Stimulated activated memory B cell treated with anti-CD40 and anti-IgM and Interleukin-4, amounts not matched to agents 10 μg/mL and 1 μg/mL and 100 μg/mL, for 72 hours (primary cell): ENCODE data around the gene TMEM164.

Source experiments
- ATAC-seq: fragments of 150-1000 bp; cut with Tn5 transposase; 2 replicates; pipeline ENCODE4 v1.10.0; 2021
- H3K27ac Mint-ChIP-seq: one replicate; pipeline ENCODE4 v1.8.0; 2022; ENCODE audit warnings: mild to moderate bottlenecking, mixed read lengths
- H3K27me3 Mint-ChIP-seq: one replicate; pipeline ENCODE4 v1.8.0; 2022; ENCODE audit warnings: mixed read lengths
- H3K36me3 Mint-ChIP-seq: one replicate; pipeline ENCODE4 v1.8.0; 2022; ENCODE audit warnings: mixed read lengths
- H3K4me1 Mint-ChIP-seq: one replicate; pipeline ENCODE4 v1.8.0; 2022; ENCODE audit warnings: mixed read lengths
- H3K4me3 Mint-ChIP-seq: one replicate; pipeline ENCODE4 v1.8.0; 2022; ENCODE audit warnings: mild to moderate bottlenecking, moderate library complexity, mixed read lengths
- H3K9me3 Mint-ChIP-seq: one replicate; pipeline ENCODE4 v1.8.0; 2022; ENCODE audit warnings: mixed read lengths

The TMEM164 gene

GRCh38 chrX:110114260-110114776 is 111.4 kb downstream of the TMEM164 start:
- no peak for ATAC-seq
- Mint-ChIP-seq H3K27me3 (no peaks in the 10 kb centered on the region), H3K4me3 (no peak overlapping the region), H3K9me3 (no peaks in the 10 kb centered on the region), H3K27ac (no peak overlapping the region), H3K36me3 (peaks cover 7% of the 10 kb centered on the region), H3K4me1 (no peaks in the 10 kb centered on the region)

- H3K4me1 Mint-ChIP-seq = no peaks in the 10 kb centered on the region
- ATAC-seq = no peak
- peaks cover 21% of the 10 kb centered on the region for H3K36me3 Mint-ChIP-seq
- H3K27me3 Mint-ChIP-seq = no peaks in the 10 kb centered on the region
- H3K4me3 Mint-ChIP-seq = no peak overlapping the region
- H3K27ac Mint-ChIP-seq = no peak overlapping the region
- no peaks in the 10 kb centered on the region for H3K9me3 Mint-ChIP-seq
Measured at GRCh38 chrX:110116066-110116980, 113.4 kb downstream of the TMEM164 start.

GRCh38 chrX:110118530-110118929 is 115.6 kb downstream of the TMEM164 start:
- no peak for ATAC-seq
- no peaks in the 10 kb centered on the region for H3K9me3 Mint-ChIP-seq
- no peaks in the 10 kb centered on the region for H3K4me1 Mint-ChIP-seq

GRCh38 chrX:110119480-110119879 is 116.6 kb downstream of the TMEM164 start:
- Mint-ChIP-seq H3K27me3 (no peaks in the 10 kb centered on the region), H3K27ac (no peak overlapping the region), H3K4me3 (no peak overlapping the region), H3K36me3 (peaks cover 16% of the 10 kb centered on the region), H3K9me3 (no peaks in the 10 kb centered on the region), H3K4me1 (no peaks in the 10 kb centered on the region)
- ATAC-seq = no peak

More at GRCh38 chrX:110118530-110118929, 115.6 kb downstream of the TMEM164 start:
- H3K36me3 Mint-ChIP-seq = peaks cover 23% of the 10 kb centered on the region
- no peak overlapping the region for H3K4me3 Mint-ChIP-seq
- no peaks in the 10 kb centered on the region for H3K27me3 Mint-ChIP-seq
- no peak overlapping the region for H3K27ac Mint-ChIP-seq

GRCh38 chrX:110120025-110120424 is 117.1 kb downstream of the TMEM164 start:
- no peaks in the 10 kb centered on the region for H3K9me3 Mint-ChIP-seq
- H3K4me3 Mint-ChIP-seq = no peak overlapping the region
- no peaks in the 10 kb centered on the region for H3K4me1 Mint-ChIP-seq
- ATAC-seq = no peak
- peaks cover 15% of the 10 kb centered on the region for H3K36me3 Mint-ChIP-seq
- H3K27ac Mint-ChIP-seq = no peak overlapping the region
- no peaks in the 10 kb centered on the region for H3K27me3 Mint-ChIP-seq

GRCh38 chrX:110123331-110123782 is 120.4 kb downstream of the TMEM164 start:
- Mint-ChIP-seq H3K4me3 (no peak overlapping the region), H3K4me1 (no peaks in the 10 kb centered on the region), H3K9me3 (no peaks in the 10 kb centered on the region), H3K27me3 (no peaks in the 10 kb centered on the region), H3K27ac (no peak overlapping the region), H3K36me3 (peaks cover 15% of the 10 kb centered on the region)
- no peak for ATAC-seq

- Mint-ChIP-seq H3K27ac (no peak overlapping the region), H3K36me3 (peaks cover 9% of the 10 kb centered on the region), H3K9me3 (no peaks in the 10 kb centered on the region), H3K27me3 (no peaks in the 10 kb centered on the region), H3K4me1 (no peaks in the 10 kb centered on the region), H3K4me3 (no peak overlapping the region)
- ATAC-seq = no peak
Measured at GRCh38 chrX:110125446-110126162, 122.7 kb downstream of the TMEM164 start.

- H3K36me3 Mint-ChIP-seq = peaks cover 7% of the 10 kb centered on the region
- no peak for ATAC-seq
- peaks cover 5% of the 10 kb centered on the region for H3K4me1 Mint-ChIP-seq
- H3K27ac Mint-ChIP-seq = no peak overlapping the region
- H3K27me3 Mint-ChIP-seq = no peaks in the 10 kb centered on the region
- no peaks in the 10 kb centered on the region for H3K9me3 Mint-ChIP-seq
- no peak overlapping the region for H3K4me3 Mint-ChIP-seq
Measured at GRCh38 chrX:110131031-110131430, 128.1 kb downstream of the TMEM164 start.

- peaks cover 7% of the 10 kb centered on the region for H3K36me3 Mint-ChIP-seq
Measured at GRCh38 chrX:110132450-110133114, 129.7 kb downstream of the TMEM164 start.

GRCh38 chrX:110133735-110134370 is 130.9 kb downstream of the TMEM164 start:
- H3K9me3 Mint-ChIP-seq = no peaks in the 10 kb centered on the region
- no peak overlapping the region for H3K27ac Mint-ChIP-seq
- peaks cover 7% of the 10 kb centered on the region for H3K36me3 Mint-ChIP-seq
- H3K4me1 Mint-ChIP-seq = peaks cover 5% of the 10 kb centered on the region
- no peaks in the 10 kb centered on the region for H3K27me3 Mint-ChIP-seq
- H3K4me3 Mint-ChIP-seq = no peak overlapping the region
- no peak for ATAC-seq

More at GRCh38 chrX:110132450-110133114, 129.7 kb downstream of the TMEM164 start:
- Mint-ChIP-seq H3K9me3 (no peaks in the 10 kb centered on the region), H3K4me1 (peaks cover 5% of the 10 kb centered on the region), H3K27ac (no peak overlapping the region), H3K27me3 (no peaks in the 10 kb centered on the region), H3K4me3 (no peak overlapping the region)
- ATAC-seq = no peak

- H3K9me3 Mint-ChIP-seq = no peaks in the 10 kb centered on the region
- no peak for ATAC-seq
- H3K27ac Mint-ChIP-seq = no peak overlapping the region
- H3K36me3 Mint-ChIP-seq = peaks cover 7% of the 10 kb centered on the region
- no peaks in the 10 kb centered on the region for H3K27me3 Mint-ChIP-seq
- no peak overlapping the region for H3K4me3 Mint-ChIP-seq
- H3K4me1 Mint-ChIP-seq = peaks cover 5% of the 10 kb centered on the region
Measured at GRCh38 chrX:110135618-110136017, 132.7 kb downstream of the TMEM164 start.

GRCh38 chrX:110136136-110136535 is 133.2 kb downstream of the TMEM164 start:
- no peak overlapping the region for H3K4me3 Mint-ChIP-seq
- no peaks in the 10 kb centered on the region for H3K27me3 Mint-ChIP-seq
- H3K9me3 Mint-ChIP-seq = peaks cover 2% of the 10 kb centered on the region
- no peak for ATAC-seq
- peaks cover 5% of the 10 kb centered on the region for H3K4me1 Mint-ChIP-seq
- peaks cover 7% of the 10 kb centered on the region for H3K36me3 Mint-ChIP-seq
- H3K27ac Mint-ChIP-seq = no peak overlapping the region

GRCh38 chrX:110138557-110138956 is 135.6 kb downstream of the TMEM164 start:
- Mint-ChIP-seq H3K27ac (no peak overlapping the region), H3K27me3 (no peaks in the 10 kb centered on the region), H3K36me3 (peaks cover 10% of the 10 kb centered on the region)

GRCh38 chrX:110139172-110139571 is 136.3 kb downstream of the TMEM164 start:
- no peaks in the 10 kb centered on the region for H3K27me3 Mint-ChIP-seq
- no peaks in the 10 kb centered on the region for H3K4me1 Mint-ChIP-seq
- peaks cover 3% of the 10 kb centered on the region for H3K9me3 Mint-ChIP-seq
- H3K36me3 Mint-ChIP-seq = peaks cover 6% of the 10 kb centered on the region
- ATAC-seq = no peak
- no peak overlapping the region for H3K4me3 Mint-ChIP-seq
- no peak overlapping the region for H3K27ac Mint-ChIP-seq

More at GRCh38 chrX:110138557-110138956, 135.6 kb downstream of the TMEM164 start:
- peaks cover 3% of the 10 kb centered on the region for H3K9me3 Mint-ChIP-seq
- no peak overlapping the region for H3K4me3 Mint-ChIP-seq
- no peak for ATAC-seq
- peaks cover 5% of the 10 kb centered on the region for H3K4me1 Mint-ChIP-seq
